HG03097 (cell line): Measurements from ENCODE around the gene KPNA3.
"Not testable (repeated sequence)": the region's sequence is repeated elsewhere in the genome, so short reads cannot be mapped to it uniquely, and the experiment has no call there.

Source experiments
- ATAC-seq: cut with Tn5 transposase; IDR thresholded peaks from one replicate; pipeline ENCODE4 v1.9.1; 2021; ENCODE audit not compliant: unreplicated experiment, low FRiP score

The KPNA3 gene

DNA sequence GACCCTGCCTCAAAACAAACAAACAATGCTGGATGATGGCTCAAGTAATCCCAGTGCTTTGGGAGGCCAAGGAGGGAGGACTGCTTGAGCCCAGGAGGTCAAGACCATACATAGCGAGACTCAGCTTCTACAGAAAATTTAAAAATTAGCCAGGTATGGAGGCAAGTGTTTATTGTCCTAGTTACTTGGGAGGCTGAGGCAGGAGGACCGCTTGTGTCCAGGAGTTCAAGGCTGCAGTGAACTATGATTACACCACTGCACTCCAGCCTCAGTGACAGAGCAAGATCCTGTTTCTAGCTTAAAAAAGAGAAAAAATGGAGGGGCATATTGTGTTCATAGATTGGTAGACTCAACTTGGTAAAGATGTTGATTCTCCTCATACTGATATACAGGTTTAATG, 36.2 kb downstream of the KPNA3 start:
- no peak for ATAC-seq

DNA sequence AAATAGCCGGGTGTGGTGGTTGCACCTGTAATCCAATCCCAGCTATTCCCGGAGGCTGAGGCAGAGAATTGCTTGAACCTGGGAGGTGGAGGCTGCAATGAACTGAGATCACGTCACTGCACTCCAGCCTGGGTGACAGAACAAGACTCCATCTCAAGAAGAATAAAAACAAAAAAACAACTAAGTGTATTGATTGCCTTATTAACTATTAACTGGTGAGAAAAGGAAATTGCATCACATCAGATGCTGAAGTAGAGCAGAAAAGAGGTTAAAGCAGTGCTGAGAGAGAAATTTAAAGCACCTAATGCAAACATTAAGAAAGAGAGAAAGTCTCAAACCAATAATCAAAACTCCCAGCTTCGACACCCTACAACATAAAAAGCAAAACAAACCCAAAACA, 38.3 kb downstream of the KPNA3 start:
- ATAC-seq, result no peak

DNA sequence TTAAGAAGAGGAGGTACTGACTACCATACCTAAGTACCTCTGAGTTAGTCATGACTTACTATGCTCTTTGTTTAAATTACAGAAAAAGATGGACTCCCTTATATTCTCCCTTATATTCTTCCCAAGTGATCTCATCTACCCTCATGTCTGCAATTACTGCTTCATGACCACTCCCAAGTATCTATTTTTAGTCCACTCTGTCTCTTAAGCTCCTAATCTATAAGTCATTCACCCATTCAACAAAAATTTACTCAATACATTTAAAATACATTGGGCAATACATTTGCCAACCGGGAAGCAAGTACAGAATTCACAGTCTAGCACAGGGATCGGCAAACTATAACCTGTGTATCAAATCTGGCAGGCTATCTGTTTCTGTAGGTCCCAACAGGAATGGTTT, 42.6 kb downstream of the KPNA3 start:
- no peak for ATAC-seq

DNA sequence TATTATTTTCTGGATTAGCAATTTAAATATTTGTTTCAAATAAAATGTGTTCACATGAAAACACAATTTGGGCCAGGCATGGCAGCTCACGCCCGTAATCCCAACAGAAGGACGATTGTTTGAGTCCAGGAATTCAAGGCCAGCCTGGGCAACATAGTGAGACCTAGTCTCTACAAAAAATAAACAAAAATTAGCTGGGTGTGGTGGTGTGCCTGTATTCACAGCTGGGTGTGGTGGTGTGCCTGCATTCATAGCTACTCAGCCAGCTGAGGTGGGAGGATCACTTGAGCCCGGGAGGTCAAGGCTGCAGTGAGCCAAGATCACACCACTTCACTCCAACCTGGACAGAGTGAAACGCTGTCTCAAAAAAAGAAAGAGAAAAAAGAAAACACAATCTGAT, 46.4 kb downstream of the KPNA3 start:
- no peak for ATAC-seq

DNA sequence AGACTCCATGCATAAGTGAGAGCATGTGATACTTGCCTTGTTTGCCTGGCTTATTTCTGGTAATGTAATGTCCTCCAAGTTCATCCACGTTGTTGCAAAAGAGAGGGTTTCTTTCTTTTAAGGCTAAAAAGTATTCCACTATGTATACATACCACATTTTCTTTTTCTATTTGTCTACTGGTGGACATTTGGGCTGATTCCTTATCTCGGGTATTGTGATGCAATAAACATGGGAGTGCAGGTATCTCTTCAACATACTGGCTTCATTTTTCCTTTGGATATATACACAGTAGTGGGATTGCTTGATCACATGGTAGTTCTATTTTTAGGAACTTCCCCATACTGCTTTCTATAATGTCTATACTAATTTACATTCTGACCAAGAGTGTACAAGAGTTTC, 51.6 kb downstream of the KPNA3 start:
- no peak for ATAC-seq

DNA sequence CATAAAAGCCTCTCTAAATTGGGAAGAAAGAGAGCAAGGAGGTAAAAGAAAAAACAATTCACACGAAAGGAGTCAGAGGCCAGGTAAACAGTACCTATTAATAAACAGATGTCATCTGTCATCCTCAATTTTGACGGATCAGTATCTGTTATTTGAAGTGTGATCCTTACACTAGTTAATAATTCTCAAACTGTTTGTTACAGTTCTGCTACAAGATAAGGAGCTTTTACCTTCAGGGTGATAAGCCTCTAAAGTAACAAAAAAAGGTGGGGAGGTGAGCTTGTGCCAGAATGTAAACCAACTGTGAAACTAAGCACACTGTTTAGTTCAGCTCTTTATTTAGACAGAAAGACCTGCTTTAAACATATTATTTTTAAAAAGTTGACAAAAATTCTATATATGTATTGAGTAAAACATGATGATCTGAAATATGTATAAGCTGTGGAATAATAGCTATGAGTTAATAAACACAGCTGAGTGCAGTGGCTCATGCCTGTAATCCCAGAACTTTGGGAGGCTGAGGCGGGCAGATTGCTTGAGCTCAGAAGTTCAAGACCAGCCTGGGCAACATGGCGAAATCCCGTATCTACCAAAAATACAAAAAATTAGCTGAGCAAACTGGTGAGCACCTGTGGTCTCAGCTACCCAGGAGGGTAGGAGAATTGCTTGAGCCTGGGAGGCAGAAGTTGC, 52.8 kb downstream of the KPNA3 start:
- ATAC-seq, result no peak

DNA sequence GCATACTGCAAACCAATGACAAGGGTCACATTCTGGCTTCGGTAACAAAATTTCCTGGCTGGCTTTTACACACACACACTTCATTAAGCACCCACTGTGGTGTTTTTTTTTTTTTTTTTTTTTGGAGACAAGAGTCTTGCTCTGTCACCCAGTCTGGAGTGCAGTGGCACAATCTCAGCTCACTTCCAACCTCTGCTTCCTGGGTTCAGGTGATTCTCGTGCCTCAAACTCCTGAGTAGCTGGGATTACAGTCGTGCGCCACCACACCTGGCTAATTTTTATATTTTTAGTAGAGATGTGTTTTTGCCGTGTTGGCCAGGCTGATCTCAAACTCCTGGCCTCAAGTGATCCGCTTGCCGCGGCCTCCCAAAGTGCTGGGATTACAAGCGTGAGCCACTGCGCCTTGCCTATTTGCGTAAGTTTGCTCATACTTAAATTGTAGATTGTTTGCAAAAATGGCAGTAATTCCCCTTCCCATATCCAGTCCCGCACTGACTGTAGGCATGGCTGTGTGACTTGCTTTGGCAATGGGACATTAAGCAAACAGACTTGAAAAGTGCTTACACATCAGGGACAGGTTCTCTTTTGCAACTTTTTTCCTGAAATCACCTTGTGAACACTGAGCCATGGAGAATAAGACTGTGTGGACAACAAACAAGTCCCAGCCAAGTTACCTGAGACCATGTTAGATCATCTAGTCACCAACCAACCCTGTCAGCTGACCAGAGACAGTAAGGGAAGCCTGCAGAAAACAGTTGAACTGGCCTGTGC, 59.1 kb downstream of the KPNA3 start:
- ATAC-seq, result no peak

GRCh38 chr13:49731766-49732165, 60.7 kb downstream of the KPNA3 start:
- no peak for ATAC-seq

GRCh38 chr13:49716615-49717014, 75.9 kb downstream of the KPNA3 start:
- no peak for ATAC-seq

- no peak for ATAC-seq
Measured at GRCh38 chr13:49714757-49715156, 77.7 kb downstream of the KPNA3 start.

DNA sequence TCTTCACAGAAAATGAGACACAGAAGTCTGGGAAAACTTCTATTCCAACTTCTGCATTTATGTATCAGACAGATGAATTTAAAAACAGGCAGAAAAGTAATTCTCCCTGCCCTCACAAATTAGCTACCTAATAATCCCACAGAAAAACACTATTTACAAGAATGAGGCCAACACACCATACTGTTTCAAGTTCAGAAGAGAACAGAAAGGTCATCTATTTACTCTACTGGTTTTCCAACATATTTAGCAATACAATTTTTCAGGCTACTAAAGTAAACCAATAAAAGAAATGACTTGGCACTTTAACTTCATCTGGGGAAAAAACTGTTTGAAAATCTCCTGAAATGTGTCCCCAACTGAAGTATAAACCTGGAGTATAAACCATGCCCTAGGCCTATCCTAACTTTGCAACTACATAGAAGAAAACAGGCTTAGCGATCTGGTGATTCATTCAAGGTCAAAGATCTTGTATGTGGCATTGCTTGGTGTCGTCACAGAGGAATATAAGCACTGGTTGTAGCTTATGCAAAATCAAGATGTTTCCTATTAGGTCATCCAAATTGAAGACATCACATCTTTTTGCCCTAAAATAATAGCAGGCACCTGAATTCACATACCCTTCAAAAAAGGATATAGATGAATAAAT, 81.1 kb downstream of the KPNA3 start:
- no peak for ATAC-seq

- ATAC-seq, result not testable (repeated sequence)
Measured at GRCh38 chr13:49704264-49704663, 88.2 kb downstream of the KPNA3 start.

- no peak for ATAC-seq
Measured at GRCh38 chr13:49701491-49701890, 91.0 kb downstream of the KPNA3 start.

GRCh38 chr13:49697468-49697867, 95.0 kb downstream of the KPNA3 start:
- no peak for ATAC-seq

DNA sequence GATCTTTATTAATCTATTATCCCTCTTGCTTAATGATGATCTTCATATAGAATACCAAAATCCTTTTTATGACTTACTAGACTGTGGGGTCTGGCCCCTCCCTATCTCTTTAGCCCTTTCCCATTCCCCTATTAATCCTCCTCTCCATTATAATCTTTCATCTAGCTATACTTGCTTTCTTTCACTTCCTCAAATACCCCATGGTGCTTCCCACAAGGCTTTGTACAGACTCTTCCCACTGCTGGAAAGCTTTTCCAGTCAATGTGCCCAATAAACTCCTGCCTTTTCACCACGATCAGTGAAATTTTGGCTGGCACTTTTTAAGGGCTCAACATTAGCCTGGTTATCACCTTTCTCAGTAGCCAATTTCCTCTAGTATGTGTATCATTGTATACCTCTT, 98.0 kb downstream of the KPNA3 start:
- no peak for ATAC-seq

- no peak for ATAC-seq
Measured at GRCh38 chr13:49693877-49694276, 98.6 kb downstream of the KPNA3 start.

GRCh38 chr13:49693191-49693733, 99.2 kb downstream of the KPNA3 start:
- ATAC-seq, result no peak

DNA sequence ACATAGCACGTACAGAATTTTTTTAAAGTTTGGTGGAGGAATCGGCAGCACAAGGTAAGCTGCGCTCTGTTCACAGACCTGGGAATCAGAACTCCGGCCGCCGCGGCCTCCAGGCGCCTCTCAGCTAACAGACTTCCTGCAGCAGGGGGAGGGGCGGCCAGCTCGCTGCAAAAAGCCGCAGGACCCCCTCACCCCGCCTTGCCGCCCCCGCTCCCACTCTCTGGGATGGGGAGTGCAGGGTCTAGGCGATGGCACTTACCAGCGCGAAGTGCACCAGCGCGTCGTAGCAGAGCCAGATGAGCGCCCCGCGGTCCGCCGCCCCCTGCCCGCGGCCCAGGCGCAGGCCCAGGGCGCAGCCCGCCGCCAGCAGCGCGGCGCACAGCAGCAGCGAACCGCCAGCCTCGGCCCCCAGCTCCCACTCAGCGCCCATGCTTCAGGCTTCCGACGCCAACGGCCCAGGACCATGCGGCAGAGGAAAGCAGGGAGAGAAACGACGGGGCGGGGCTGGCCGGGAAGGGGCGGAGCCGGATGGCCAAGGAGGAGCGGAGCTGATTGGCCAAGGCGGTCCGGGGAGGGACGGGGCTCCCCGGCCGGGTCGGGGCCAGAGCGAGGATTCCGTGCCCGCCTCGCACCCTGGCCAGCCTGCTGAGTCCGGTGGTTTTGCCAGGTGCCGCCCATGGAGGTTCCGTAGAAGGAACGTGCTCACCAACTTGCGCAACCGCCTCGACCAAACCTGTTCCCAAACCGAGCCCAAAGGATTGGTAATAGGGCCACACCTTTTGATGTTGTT, 101.3 kb downstream of the KPNA3 start, which contains the start of gene EBPL:
EBPL (minus strand) TSS at position 492 of the 790 bp plus-strand sequence; CDS start at position 430, 62 bp downstream.
- ATAC-seq, result peak; percentile 93

DNA sequence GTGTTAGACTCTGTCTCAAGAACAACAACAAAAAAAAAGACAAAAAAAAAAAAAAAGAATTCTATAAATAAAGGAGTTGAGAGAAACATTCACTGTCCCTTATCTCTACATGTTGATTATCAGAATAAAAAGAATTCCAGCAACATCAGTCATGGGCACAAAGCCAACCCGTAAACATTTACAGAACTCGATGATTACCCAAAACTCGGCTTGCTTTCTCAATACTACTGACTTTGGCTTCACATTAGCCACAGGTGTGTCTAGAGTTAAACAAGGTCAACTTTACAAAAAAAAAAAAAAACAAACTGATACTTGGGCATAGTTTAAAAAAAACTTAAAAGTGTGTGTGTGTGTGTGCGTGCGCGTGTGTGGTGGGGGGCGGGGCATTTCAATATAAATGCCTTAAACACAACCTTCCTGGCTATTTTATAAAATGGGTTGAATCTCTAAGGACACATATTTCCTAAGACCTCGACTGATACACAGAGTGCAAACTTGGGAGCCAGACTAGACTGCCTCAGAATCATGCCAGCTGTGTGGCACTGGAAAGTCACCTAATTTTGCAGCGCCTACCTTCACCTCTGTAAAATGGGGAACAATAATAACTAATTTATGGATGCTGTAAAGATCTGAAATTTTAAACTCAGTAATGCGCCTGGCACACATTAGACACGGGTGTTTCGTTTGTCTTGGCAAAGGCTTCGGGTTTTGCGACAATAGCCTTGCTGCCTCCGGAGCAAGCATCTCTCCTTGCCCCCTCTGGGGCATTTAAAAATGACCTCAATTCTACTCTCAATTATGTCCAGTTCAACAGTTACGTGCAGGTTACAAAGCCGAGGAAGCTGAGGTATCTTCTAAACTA, 102.1 kb downstream of the KPNA3 start:
- peak; percentile 29 for ATAC-seq

GRCh38 chr13:49683489-49683888, 109.0 kb downstream of the KPNA3 start:
- ATAC-seq, result no peak
